Activated naive CD4-positive, alpha-beta T cell treated with anti-CD3 and anti-CD28 coated beads, Interleukin-2, amount 50 U/mL, for 24 hours (primary cell): ENCODE data around the gene TRIM7.
"Not testable (repeated sequence)": the region's sequence is repeated elsewhere in the genome, so short reads cannot be mapped to it uniquely, and the experiment has no call there.

ENCODE experiments used
- H3K27ac Mint-ChIP-seq: one replicate; pipeline ENCODE4 v1.8.0; 2021; ENCODE audit warnings: mild to moderate bottlenecking, mixed read lengths
- H3K27me3 Mint-ChIP-seq: one replicate; pipeline ENCODE4 v1.8.0; 2021; ENCODE audit warnings: mixed read lengths
- H3K36me3 Mint-ChIP-seq: one replicate; pipeline ENCODE4 v1.8.0; 2021; ENCODE audit warnings: mixed read lengths
- H3K4me1 Mint-ChIP-seq: one replicate; pipeline ENCODE4 v1.8.0; 2021; ENCODE audit warnings: mixed read lengths
- H3K4me3 Mint-ChIP-seq: one replicate; pipeline ENCODE4 v1.8.0; 2021; ENCODE audit warnings: mild to moderate bottlenecking, mixed read lengths
- H3K9me3 Mint-ChIP-seq: one replicate; pipeline ENCODE4 v1.8.0; 2021; ENCODE audit warnings: mixed read lengths

The TRIM7 gene

GRCh38 chr5:181182651-181183050 lies 22.3 kb downstream of the TRIM7 start:
- peak overlapping the region; percentile 80 for H3K4me3 Mint-ChIP-seq
- H3K9me3 Mint-ChIP-seq, result no peaks in the 10 kb centered on the region
- peaks cover 39% of the 10 kb centered on the region for H3K4me1 Mint-ChIP-seq
- H3K27ac Mint-ChIP-seq, result peak overlapping the region; percentile 68
- no peaks in the 10 kb centered on the region for H3K36me3 Mint-ChIP-seq
- H3K27me3 Mint-ChIP-seq, result no peaks in the 10 kb centered on the region

- H3K27ac Mint-ChIP-seq, result peak overlapping the region; percentile 30
- H3K4me1 Mint-ChIP-seq, result peaks cover 36% of the 10 kb centered on the region
- no peaks in the 10 kb centered on the region for H3K36me3 Mint-ChIP-seq
- peak overlapping the region; percentile 80 for H3K4me3 Mint-ChIP-seq
- H3K9me3 Mint-ChIP-seq, result no peaks in the 10 kb centered on the region
- H3K27me3 Mint-ChIP-seq, result no peaks in the 10 kb centered on the region
These were observed 23.1 kb downstream of the TRIM7 start for GRCh38 chr5:181181650-181182565.

- H3K4me1 Mint-ChIP-seq, result peaks cover 19% of the 10 kb centered on the region
- H3K36me3 Mint-ChIP-seq, H3K9me3 Mint-ChIP-seq, H3K4me3 Mint-ChIP-seq: not testable (repeated sequence)
- H3K27me3 Mint-ChIP-seq, result peaks cover 11% of the 10 kb centered on the region
- H3K27ac Mint-ChIP-seq, result peak overlapping the region; percentile 30
These were observed 27.4 kb downstream of the TRIM7 start for GRCh38 chr5:181177559-181177958.

- no peaks in the 10 kb centered on the region for H3K36me3 Mint-ChIP-seq
- no peak overlapping the region for H3K27ac Mint-ChIP-seq
- no peaks in the 10 kb centered on the region for H3K9me3 Mint-ChIP-seq
- H3K4me3 Mint-ChIP-seq, result no peak overlapping the region
- H3K4me1 Mint-ChIP-seq, result peaks cover 12% of the 10 kb centered on the region
- peaks cover 13% of the 10 kb centered on the region for H3K27me3 Mint-ChIP-seq
These were observed 28.6 kb downstream of the TRIM7 start for GRCh38 chr5:181176254-181176952.

- peaks cover 4% of the 10 kb centered on the region for H3K36me3 Mint-ChIP-seq
- H3K27me3 Mint-ChIP-seq, result peaks cover 27% of the 10 kb centered on the region
- H3K4me3 Mint-ChIP-seq, result peak overlapping the region; percentile 79
- H3K27ac Mint-ChIP-seq, result peak overlapping the region; percentile 95
- H3K9me3 Mint-ChIP-seq, result no peaks in the 10 kb centered on the region
- H3K4me1 Mint-ChIP-seq, result peaks cover 31% of the 10 kb centered on the region
These were observed 31.3 kb downstream of the TRIM7 start for GRCh38 chr5:181173420-181174342.

GRCh38 chr5:181173027-181173419 lies 32.0 kb downstream of the TRIM7 start:
- Mint-ChIP-seq H3K9me3 (no peaks in the 10 kb centered on the region), H3K27ac (peak overlapping the region; percentile 95), H3K4me1 (peaks cover 31% of the 10 kb centered on the region), H3K36me3 (peaks cover 4% of the 10 kb centered on the region), H3K27me3 (peaks cover 31% of the 10 kb centered on the region), H3K4me3 (peak overlapping the region; percentile 79)

GRCh38 chr5:181171782-181172181 lies 33.2 kb downstream of the TRIM7 start:
- Mint-ChIP-seq H3K27ac (no peak overlapping the region), H3K9me3 (no peaks in the 10 kb centered on the region), H3K36me3 (peaks cover 4% of the 10 kb centered on the region), H3K4me1 (peaks cover 38% of the 10 kb centered on the region), H3K4me3 (no peak overlapping the region), H3K27me3 (peaks cover 42% of the 10 kb centered on the region)

GRCh38 chr5:181170996-181171395 lies 34.0 kb downstream of the TRIM7 start:
- peaks cover 46% of the 10 kb centered on the region for H3K4me1 Mint-ChIP-seq
- H3K4me3 Mint-ChIP-seq, result no peak overlapping the region
- H3K9me3 Mint-ChIP-seq, result no peaks in the 10 kb centered on the region
- H3K27me3 Mint-ChIP-seq, result peaks cover 49% of the 10 kb centered on the region
- peak overlapping the region; percentile 47 for H3K27ac Mint-ChIP-seq
- peaks cover 4% of the 10 kb centered on the region for H3K36me3 Mint-ChIP-seq

- no peaks in the 10 kb centered on the region for H3K9me3 Mint-ChIP-seq
- no peak overlapping the region for H3K4me3 Mint-ChIP-seq
- peaks cover 4% of the 10 kb centered on the region for H3K36me3 Mint-ChIP-seq
- H3K27ac Mint-ChIP-seq, result peak overlapping the region; percentile 80
- peaks cover 50% of the 10 kb centered on the region for H3K4me1 Mint-ChIP-seq
- peaks cover 55% of the 10 kb centered on the region for H3K27me3 Mint-ChIP-seq
These were observed 34.7 kb downstream of the TRIM7 start for GRCh38 chr5:181170237-181170825.

- H3K27ac Mint-ChIP-seq, result peak overlapping the region; percentile 87
- peaks cover 56% of the 10 kb centered on the region for H3K27me3 Mint-ChIP-seq
- H3K4me1 Mint-ChIP-seq, result peaks cover 52% of the 10 kb centered on the region
- H3K9me3 Mint-ChIP-seq, H3K36me3 Mint-ChIP-seq: not testable (repeated sequence)
- H3K4me3 Mint-ChIP-seq, result peak overlapping the region; percentile 42
These were observed 35.3 kb downstream of the TRIM7 start for GRCh38 chr5:181169459-181170236.

GRCh38 chr5:181168595-181169118 lies 36.3 kb downstream of the TRIM7 start:
- Mint-ChIP-seq H3K4me3 (peak overlapping the region; percentile 60), H3K9me3 (no peaks in the 10 kb centered on the region), H3K27me3 (peaks cover 59% of the 10 kb centered on the region), H3K36me3 (peaks cover 6% of the 10 kb centered on the region), H3K27ac (peak overlapping the region; percentile 87), H3K4me1 (peaks cover 55% of the 10 kb centered on the region)

GRCh38 chr5:181167814-181168488 lies 37.0 kb downstream of the TRIM7 start:
- Mint-ChIP-seq H3K36me3 (peaks cover 6% of the 10 kb centered on the region), H3K9me3 (no peaks in the 10 kb centered on the region), H3K27me3 (peaks cover 53% of the 10 kb centered on the region), H3K27ac (peak overlapping the region; percentile 30), H3K4me1 (peaks cover 51% of the 10 kb centered on the region), H3K4me3 (no peak overlapping the region)

GRCh38 chr5:181166812-181167733 lies 37.9 kb downstream of the TRIM7 start:
- Mint-ChIP-seq H3K4me1 (peaks cover 47% of the 10 kb centered on the region), H3K27me3 (peaks cover 47% of the 10 kb centered on the region), H3K9me3 (no peaks in the 10 kb centered on the region), H3K27ac (peak overlapping the region; percentile 51), H3K36me3 (peaks cover 6% of the 10 kb centered on the region), H3K4me3 (no peak overlapping the region)
